Effector memory CD4-positive, alpha-beta T cell (primary cell): ENCODE results near the gene CCDC63.

ENCODE experiments used
- DNase-seq, 3 donors: peaks; one replicate each; pipeline ENCODE4 v3.0.0-alpha.2; 2020
- H3K27ac ChIP-seq: 2 replicates; pipeline ENCODE4 v1.7.0; 2013; ENCODE audit warnings: mild to moderate bottlenecking, low read length, moderate library complexity; ENCODE audit not compliant: insufficient read depth, poor library complexity, severe bottlenecking
- H3K27me3 ChIP-seq: replicated peaks from 2 replicates; pipeline ENCODE4 v1.7.0; 2013; ENCODE audit warnings: mild to moderate bottlenecking, low read length; ENCODE audit not compliant: insufficient read depth, control insufficient read depth, poor library complexity, severe bottlenecking
- H3K36me3 ChIP-seq: 2 replicates; pipeline ENCODE4 v1.7.0; 2013; ENCODE audit warnings: mild to moderate bottlenecking, low read length, moderate library complexity; ENCODE audit not compliant: control insufficient read depth, insufficient read depth
- H3K4me1 ChIP-seq: 2 replicates; pipeline ENCODE4 v1.7.0; 2013; ENCODE audit warnings: low read length, mild to moderate bottlenecking; ENCODE audit not compliant: control insufficient read depth, insufficient read depth, poor library complexity, severe bottlenecking
- H3K4me3 ChIP-seq: 2 replicates; pipeline ENCODE4 v1.7.0; 2013; ENCODE audit warnings: low read length, low read depth, mild to moderate bottlenecking; ENCODE audit not compliant: insufficient read depth, poor library complexity, severe bottlenecking
- H3K9me3 ChIP-seq: 2 replicates; pipeline ENCODE4 v1.7.0; 2013; ENCODE audit warnings: mild to moderate bottlenecking, low read length, moderate library complexity; ENCODE audit not compliant: control insufficient read depth

The CCDC63 gene

DNA sequence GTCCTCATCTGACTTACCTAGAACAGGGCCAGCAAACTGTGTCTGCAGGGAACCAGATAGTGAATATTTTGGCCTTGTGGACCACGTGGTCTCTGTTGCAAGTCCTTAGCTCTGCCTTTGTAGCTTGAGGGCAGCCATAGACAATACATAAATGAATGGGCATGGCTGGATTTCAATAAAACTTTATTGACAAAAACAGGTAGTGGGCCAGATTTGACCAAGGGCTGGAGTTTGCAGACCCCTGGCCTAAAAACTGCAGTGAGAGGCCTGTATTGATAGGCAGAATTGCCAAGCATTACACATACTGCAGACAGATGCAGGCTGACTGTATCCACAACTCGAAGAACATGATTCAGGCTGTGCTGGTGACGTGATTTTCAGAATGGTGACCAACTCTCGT, 25.3 kb downstream of the CCDC63 start:
- Histone ChIP-seq H3K27me3 (no peaks in the 10 kb centered on the region), H3K9me3 (no peaks in the 10 kb centered on the region), H3K4me1 (no peaks in the 10 kb centered on the region), H3K27ac (no peak overlapping the region), H3K4me3 (no peak overlapping the region), H3K36me3 (no peaks in the 10 kb centered on the region)
- no peak for DNase-seq

DNA sequence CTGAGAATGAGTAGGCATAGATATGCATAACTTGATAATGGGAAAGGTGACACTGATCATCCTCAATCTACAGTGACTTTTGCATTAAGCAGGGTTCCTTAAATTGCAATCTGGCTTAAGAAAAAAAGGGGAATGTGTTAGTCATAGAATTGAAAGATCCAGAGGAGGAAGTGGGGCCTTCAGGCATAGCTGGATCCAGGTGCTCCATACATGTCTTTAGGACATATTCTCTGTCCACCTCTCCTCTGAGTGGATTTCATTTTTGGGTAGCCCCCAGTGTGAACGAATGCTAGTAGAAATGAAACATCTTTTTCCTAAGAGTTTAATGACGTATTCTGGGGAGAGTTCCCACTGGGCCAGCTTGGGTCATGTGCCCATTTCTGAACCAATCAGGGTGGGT, 27.6 kb downstream of the CCDC63 start:
- H3K9me3 ChIP-seq, result no peaks in the 10 kb centered on the region
- H3K4me3 ChIP-seq, result no peak overlapping the region
- DNase-seq, result no peak
- H3K4me1 ChIP-seq, result no peaks in the 10 kb centered on the region
- H3K27me3 ChIP-seq, result no peaks in the 10 kb centered on the region
- H3K36me3 ChIP-seq, result no peaks in the 10 kb centered on the region
- no peak overlapping the region for H3K27ac ChIP-seq

GRCh38 chr12:110874781-110875180, 28.0 kb downstream of the CCDC63 start:
- DNase-seq, result no peak
- no peak overlapping the region for H3K27ac ChIP-seq

DNA sequence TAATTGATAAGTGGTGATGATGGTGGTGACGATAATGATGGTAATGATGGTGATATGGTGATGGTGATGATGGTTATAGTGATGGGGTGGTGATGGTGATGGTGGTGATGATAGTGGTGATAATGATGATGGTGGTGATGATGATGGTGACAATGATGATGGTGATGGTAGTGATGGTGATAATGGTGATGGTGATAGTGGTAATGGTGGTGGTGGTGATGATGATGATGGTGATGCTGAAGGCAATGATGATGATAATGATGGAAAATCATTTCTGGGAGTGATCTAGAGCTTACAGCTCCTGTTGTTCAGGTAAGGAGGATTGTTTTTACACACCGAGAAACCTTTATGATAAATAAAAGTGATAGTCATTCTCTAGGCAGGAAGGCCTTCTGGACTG, 33.9 kb downstream of the CCDC63 start:
- DNase-seq, result no peak
- H3K36me3 ChIP-seq, result no peaks in the 10 kb centered on the region

More at GRCh38 chr12:110874781-110875180, 28.0 kb downstream of the CCDC63 start:
- Histone ChIP-seq H3K4me1 (no peaks in the 10 kb centered on the region), H3K4me3 (no peak overlapping the region), H3K27me3 (no peaks in the 10 kb centered on the region), H3K9me3 (no peaks in the 10 kb centered on the region), H3K36me3 (no peaks in the 10 kb centered on the region)

GRCh38 chr12:110883251-110883650, 36.5 kb downstream of the CCDC63 start:
- Histone ChIP-seq H3K4me1 (no peaks in the 10 kb centered on the region), H3K9me3 (no peaks in the 10 kb centered on the region), H3K27ac (no peak overlapping the region), H3K4me3 (no peak overlapping the region), H3K36me3 (no peaks in the 10 kb centered on the region), H3K27me3 (no peaks in the 10 kb centered on the region)
- DNase-seq, result no peak

More for the DNA sequence above, 33.9 kb downstream of the CCDC63 start:
- H3K27ac ChIP-seq, result no peak overlapping the region
- no peak overlapping the region for H3K4me3 ChIP-seq
- H3K27me3 ChIP-seq, result no peaks in the 10 kb centered on the region
- H3K9me3 ChIP-seq, result no peaks in the 10 kb centered on the region
- H3K4me1 ChIP-seq, result no peaks in the 10 kb centered on the region

- DNase-seq, result no peak
- H3K4me1 ChIP-seq, result no peaks in the 10 kb centered on the region
- H3K27ac ChIP-seq, result no peak overlapping the region
- no peaks in the 10 kb centered on the region for H3K36me3 ChIP-seq
- H3K4me3 ChIP-seq, result no peak overlapping the region
- H3K9me3 ChIP-seq, result no peaks in the 10 kb centered on the region
- no peaks in the 10 kb centered on the region for H3K27me3 ChIP-seq
Measured at GRCh38 chr12:110885152-110885840, 38.5 kb downstream of the CCDC63 start.

GRCh38 chr12:110888256-110888991, 41.6 kb downstream of the CCDC63 start:
- Histone ChIP-seq H3K36me3 (no peaks in the 10 kb centered on the region), H3K27ac (no peak overlapping the region), H3K9me3 (no peaks in the 10 kb centered on the region), H3K27me3 (no peaks in the 10 kb centered on the region), H3K4me3 (no peak overlapping the region), H3K4me1 (no peaks in the 10 kb centered on the region)
- DNase-seq, result no peak

DNA sequence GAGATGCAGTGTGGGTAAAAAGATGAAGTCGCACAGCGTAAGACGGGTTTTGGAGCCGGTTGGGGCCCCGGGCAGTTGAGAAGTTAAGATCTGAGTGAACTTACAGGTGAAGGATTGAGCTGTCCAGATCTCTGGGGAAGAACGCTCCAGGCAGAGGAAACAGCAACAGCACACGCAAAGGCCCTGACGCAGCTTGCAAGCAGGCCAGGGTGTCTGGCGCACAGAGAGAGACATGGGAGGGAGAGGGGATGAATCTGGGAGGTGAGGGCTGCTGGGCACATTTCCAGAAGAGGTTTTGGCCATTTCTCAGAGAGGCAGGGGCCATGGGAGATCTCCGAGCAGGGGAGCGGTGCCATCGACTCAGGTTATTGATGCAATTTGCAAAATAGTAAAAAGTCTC, 42.6 kb downstream of the CCDC63 start:
- H3K36me3 ChIP-seq, result no peaks in the 10 kb centered on the region
- H3K27me3 ChIP-seq, result no peaks in the 10 kb centered on the region
- no peaks in the 10 kb centered on the region for H3K9me3 ChIP-seq
- no peak overlapping the region for H3K4me3 ChIP-seq
- no peaks in the 10 kb centered on the region for H3K4me1 ChIP-seq
- no peak for DNase-seq
- H3K27ac ChIP-seq, result no peak overlapping the region

DNA sequence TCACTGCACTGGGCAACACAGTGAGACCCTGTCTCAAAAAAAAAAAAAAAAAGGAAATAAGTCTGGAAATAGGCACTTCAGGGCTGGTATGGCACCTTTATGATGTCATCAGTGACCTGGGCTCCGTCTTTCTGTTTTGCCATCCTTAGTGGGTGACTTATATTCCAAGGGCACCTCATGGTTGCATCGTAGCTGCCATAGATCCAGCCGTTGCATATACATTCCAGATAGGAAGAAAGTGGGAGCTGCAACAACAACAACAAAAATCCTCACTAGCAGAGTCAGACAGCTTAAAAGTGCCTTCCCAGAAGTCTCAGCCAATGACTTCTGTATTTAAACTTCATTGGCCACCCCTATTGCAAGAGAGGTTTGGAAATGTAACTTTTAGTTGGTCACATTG, 47.2 kb downstream of the CCDC63 start:
- H3K4me1 ChIP-seq, result no peaks in the 10 kb centered on the region
- H3K27me3 ChIP-seq, result no peaks in the 10 kb centered on the region
- H3K9me3 ChIP-seq, result no peaks in the 10 kb centered on the region
- H3K4me3 ChIP-seq, result no peak overlapping the region
- no peak for DNase-seq
- H3K27ac ChIP-seq, result no peak overlapping the region
- H3K36me3 ChIP-seq, result no peaks in the 10 kb centered on the region

DNA sequence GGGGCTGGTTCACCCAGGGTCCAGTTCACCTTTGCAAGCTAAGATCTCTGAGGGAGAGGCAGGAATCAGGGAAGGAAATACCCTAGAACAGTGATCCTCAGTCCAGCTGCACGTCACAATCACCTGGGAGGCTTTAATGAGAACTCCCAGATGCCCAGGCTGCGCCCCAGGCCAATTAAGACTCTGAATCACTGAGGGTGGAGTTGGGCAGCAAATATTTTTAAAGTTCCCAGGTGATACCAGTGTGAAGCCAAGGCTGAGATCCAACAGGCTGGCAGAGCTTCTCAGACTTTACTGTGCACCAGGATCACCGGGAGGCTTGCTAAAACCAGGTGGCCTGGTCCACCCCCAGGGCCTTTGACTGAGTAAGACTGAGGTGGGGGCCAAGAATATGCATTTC, 49.8 kb downstream of the CCDC63 start:
- DNase-seq, result no peak
- Histone ChIP-seq H3K27me3 (no peaks in the 10 kb centered on the region), H3K4me1 (no peaks in the 10 kb centered on the region), H3K9me3 (no peaks in the 10 kb centered on the region), H3K4me3 (no peak overlapping the region), H3K36me3 (no peaks in the 10 kb centered on the region), H3K27ac (no peak overlapping the region)
